Measurements from ENCODE around the gene FAM117A. TPM values are rescaled to one million over a fixed set of nuclear protein-coding genes. Genes with fewer than 3 reads are reported as not detected.

Gene FAM117A
- 10 to 100 TPM; 25.8 TPM for total RNA-seq

- no peaks in the 10 kb centered on the region for H3K9me3 Mint-ChIP-seq
- no peaks in the 10 kb centered on the region for H3K27me3 Mint-ChIP-seq
- peaks cover 37% of the 10 kb centered on the region for H3K4me1 Mint-ChIP-seq
These were observed at the start of gene FAM117A for GRCh38 chr17:49763735-49764558. FAM117A (minus strand) TSS chr17:49764131; CDS start chr17:49764087, 44 bp downstream.

GRCh38 chr17:49809056-49809455 is 45.1 kb upstream of the FAM117A start:
- no peak overlapping the region for H3K4me3 Mint-ChIP-seq
- no peaks in the 10 kb centered on the region for H3K27me3 Mint-ChIP-seq
- no peak overlapping the region for H3K27ac Mint-ChIP-seq
- ATAC-seq (replicated peaks), result no peak
- peaks cover 17% of the 10 kb centered on the region for H3K4me1 Mint-ChIP-seq
- H3K36me3 Mint-ChIP-seq (ENCODE audit: low read depth), result peaks cover 99% of the 10 kb centered on the region
- no peaks in the 10 kb centered on the region for H3K9me3 Mint-ChIP-seq

More at GRCh38 chr17:49763735-49764558, at the start of gene FAM117A:
- Mint-ChIP-seq H3K4me3 (peak within 1 kb of the TSS; percentile 96), H3K36me3 (ENCODE audit: low read depth) (peaks cover 11% of the 10 kb centered on the region), H3K27ac (peak within 1 kb of the TSS; percentile 77)
- peak; percentile 93 for ATAC-seq (replicated peaks)

GRCh38 chr17:49798738-49799137 is 34.8 kb upstream of the FAM117A start:
- Mint-ChIP-seq H3K4me3 (no peak overlapping the region), H3K36me3 (ENCODE audit: low read depth) (peaks cover 99% of the 10 kb centered on the region), H3K27ac (no peak overlapping the region), H3K27me3 (no peaks in the 10 kb centered on the region), H3K9me3 (no peaks in the 10 kb centered on the region), H3K4me1 (peaks cover 24% of the 10 kb centered on the region)
- no peak for ATAC-seq (replicated peaks)

GRCh38 chr17:49798182-49798581 is 34.3 kb upstream of the FAM117A start:
- H3K9me3 Mint-ChIP-seq, result no peaks in the 10 kb centered on the region
- no peak for ATAC-seq (replicated peaks)
- peaks cover 100% of the 10 kb centered on the region for H3K36me3 Mint-ChIP-seq (ENCODE audit: low read depth)
- no peak overlapping the region for H3K4me3 Mint-ChIP-seq
- H3K27ac Mint-ChIP-seq, result no peak overlapping the region
- H3K27me3 Mint-ChIP-seq, result no peaks in the 10 kb centered on the region
- H3K4me1 Mint-ChIP-seq, result peaks cover 24% of the 10 kb centered on the region

GRCh38 chr17:49795372-49795771 is 31.4 kb upstream of the FAM117A start:
- H3K27ac Mint-ChIP-seq, result peak overlapping the region; percentile 65

GRCh38 chr17:49793309-49793708 is 29.4 kb upstream of the FAM117A start:
- Mint-ChIP-seq H3K27me3 (no peaks in the 10 kb centered on the region), H3K4me1 (peaks cover 32% of the 10 kb centered on the region), H3K27ac (peak overlapping the region; percentile 43), H3K9me3 (no peaks in the 10 kb centered on the region), H3K4me3 (no peak overlapping the region), H3K36me3 (ENCODE audit: low read depth) (peaks cover 100% of the 10 kb centered on the region)
- no peak for ATAC-seq (replicated peaks)

More at GRCh38 chr17:49795372-49795771, 31.4 kb upstream of the FAM117A start:
- no peaks in the 10 kb centered on the region for H3K27me3 Mint-ChIP-seq
- H3K4me1 Mint-ChIP-seq, result peaks cover 24% of the 10 kb centered on the region
- peak overlapping the region; percentile 28 for H3K4me3 Mint-ChIP-seq
- H3K36me3 Mint-ChIP-seq (ENCODE audit: low read depth), result peaks cover 100% of the 10 kb centered on the region
- ATAC-seq (replicated peaks), result peak; percentile 28
- no peaks in the 10 kb centered on the region for H3K9me3 Mint-ChIP-seq

- Mint-ChIP-seq H3K36me3 (ENCODE audit: low read depth) (peaks cover 62% of the 10 kb centered on the region), H3K27me3 (no peaks in the 10 kb centered on the region), H3K27ac (peak overlapping the region; percentile 99), H3K4me1 (peaks cover 21% of the 10 kb centered on the region), H3K9me3 (no peaks in the 10 kb centered on the region), H3K4me3 (peak overlapping the region; percentile 98)
- no peak for ATAC-seq (replicated peaks)
These were observed 25.3 kb upstream of the FAM117A start for GRCh38 chr17:49789243-49789578.

GRCh38 chr17:49788478-49789242 is 24.7 kb upstream of the FAM117A start, which contains the start of gene KAT7:
KAT7 (plus strand) TSS chr17:49788681; CDS start chr17:49788835, 154 bp downstream.
- peak; percentile 92 for ATAC-seq (replicated peaks)
- H3K4me3 Mint-ChIP-seq, result peak within 1 kb of the TSS; percentile 98
- peaks cover 21% of the 10 kb centered on the region for H3K4me1 Mint-ChIP-seq
- no peaks in the 10 kb centered on the region for H3K27me3 Mint-ChIP-seq
- no peaks in the 10 kb centered on the region for H3K9me3 Mint-ChIP-seq
- H3K27ac Mint-ChIP-seq, result peak within 1 kb of the TSS; percentile 99
- H3K36me3 Mint-ChIP-seq (ENCODE audit: low read depth), result peaks cover 56% of the 10 kb centered on the region

GRCh38 chr17:49787884-49788477 is 24.1 kb upstream of the FAM117A start:
- no peak for ATAC-seq (replicated peaks)
- Mint-ChIP-seq H3K27me3 (no peaks in the 10 kb centered on the region), H3K27ac (peak overlapping the region; percentile 99), H3K4me3 (peak overlapping the region; percentile 98), H3K4me1 (peaks cover 21% of the 10 kb centered on the region), H3K9me3 (no peaks in the 10 kb centered on the region), H3K36me3 (ENCODE audit: low read depth) (peaks cover 49% of the 10 kb centered on the region)

- H3K4me3 Mint-ChIP-seq, result no peak overlapping the region
- no peaks in the 10 kb centered on the region for H3K9me3 Mint-ChIP-seq
- no peak for ATAC-seq (replicated peaks)
- H3K27ac Mint-ChIP-seq, result no peak overlapping the region
- H3K36me3 Mint-ChIP-seq (ENCODE audit: low read depth), result peaks cover 16% of the 10 kb centered on the region
- peaks cover 13% of the 10 kb centered on the region for H3K4me1 Mint-ChIP-seq
- no peaks in the 10 kb centered on the region for H3K27me3 Mint-ChIP-seq
These were observed 20.7 kb upstream of the FAM117A start for GRCh38 chr17:49784636-49785035.

GRCh38 chr17:49783791-49784190 is 19.9 kb upstream of the FAM117A start:
- peaks cover 9% of the 10 kb centered on the region for H3K4me1 Mint-ChIP-seq
- no peak overlapping the region for H3K4me3 Mint-ChIP-seq
- ATAC-seq (replicated peaks), result no peak
- peaks cover 7% of the 10 kb centered on the region for H3K36me3 Mint-ChIP-seq (ENCODE audit: low read depth)
- no peaks in the 10 kb centered on the region for H3K27me3 Mint-ChIP-seq
- no peaks in the 10 kb centered on the region for H3K9me3 Mint-ChIP-seq
- no peak overlapping the region for H3K27ac Mint-ChIP-seq

GRCh38 chr17:49783071-49783715 is 19.3 kb upstream of the FAM117A start:
- no peak for ATAC-seq (replicated peaks)
- Mint-ChIP-seq H3K9me3 (no peaks in the 10 kb centered on the region), H3K27ac (no peak overlapping the region), H3K4me3 (no peak overlapping the region), H3K36me3 (ENCODE audit: low read depth) (peaks cover 1% of the 10 kb centered on the region), H3K27me3 (no peaks in the 10 kb centered on the region), H3K4me1 (peaks cover 9% of the 10 kb centered on the region)

GRCh38 chr17:49779739-49780231 is 15.9 kb upstream of the FAM117A start:
- H3K9me3 Mint-ChIP-seq, result no peaks in the 10 kb centered on the region
- peak overlapping the region; percentile 86 for H3K27ac Mint-ChIP-seq
- H3K27me3 Mint-ChIP-seq, result no peaks in the 10 kb centered on the region
- no peaks in the 10 kb centered on the region for H3K36me3 Mint-ChIP-seq (ENCODE audit: low read depth)
- no peak overlapping the region for H3K4me3 Mint-ChIP-seq
- peaks cover 5% of the 10 kb centered on the region for H3K4me1 Mint-ChIP-seq
- peak; percentile 92 for ATAC-seq (replicated peaks)
